Suppressor macrophage treated with lipopolysaccharide for 1 hour (primary cell): ENCODE measurements around the gene MBTPS1.
"Not testable (repeated sequence)": the region's sequence is repeated elsewhere in the genome, so short reads cannot be mapped to it uniquely, and the experiment has no call there.

ENCODE experiments used
- DNase-seq, 3 donors: peaks; one replicate each; pipeline ENCODE4 v3.0.0-alpha.2; 2020 to 2022

The MBTPS1 gene

DNA sequence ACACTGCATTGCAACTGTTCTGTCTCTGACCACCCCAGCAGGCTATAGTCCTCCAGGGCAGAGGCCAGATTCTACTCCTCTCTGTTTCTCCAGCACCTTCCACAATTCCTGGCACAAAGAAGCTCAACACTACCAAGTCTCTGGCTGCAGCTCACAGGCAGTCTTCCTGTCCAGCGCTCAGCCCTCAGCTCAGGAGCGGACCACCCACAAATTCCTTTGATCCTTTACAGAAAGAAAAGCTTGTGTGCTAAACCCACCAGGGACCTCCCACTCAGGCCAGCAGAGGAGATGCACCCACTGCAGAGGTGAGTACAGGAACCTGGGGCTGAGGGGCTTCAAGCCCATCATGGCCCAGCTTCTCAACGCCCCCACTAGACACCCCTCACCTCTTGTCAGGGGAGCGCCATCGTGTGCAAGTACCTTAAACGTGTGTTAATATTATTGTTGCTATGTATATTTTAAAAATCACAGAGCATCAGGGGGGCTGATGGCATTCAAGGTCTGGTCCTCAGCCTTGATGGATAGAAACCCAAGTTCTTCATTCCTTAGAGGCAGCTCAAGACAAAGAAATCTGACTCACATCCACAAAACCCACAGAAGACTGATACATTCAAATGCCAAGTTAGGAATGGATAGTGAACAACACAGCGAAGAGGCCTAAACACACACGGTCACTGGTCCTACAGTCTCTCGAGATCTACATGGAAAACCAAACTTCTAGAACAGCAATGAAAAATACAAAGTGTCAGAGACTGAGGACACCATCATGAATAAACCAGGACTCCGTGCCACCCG, 19.8 kb upstream of the MBTPS1 start:
- no peak for DNase-seq

DNA sequence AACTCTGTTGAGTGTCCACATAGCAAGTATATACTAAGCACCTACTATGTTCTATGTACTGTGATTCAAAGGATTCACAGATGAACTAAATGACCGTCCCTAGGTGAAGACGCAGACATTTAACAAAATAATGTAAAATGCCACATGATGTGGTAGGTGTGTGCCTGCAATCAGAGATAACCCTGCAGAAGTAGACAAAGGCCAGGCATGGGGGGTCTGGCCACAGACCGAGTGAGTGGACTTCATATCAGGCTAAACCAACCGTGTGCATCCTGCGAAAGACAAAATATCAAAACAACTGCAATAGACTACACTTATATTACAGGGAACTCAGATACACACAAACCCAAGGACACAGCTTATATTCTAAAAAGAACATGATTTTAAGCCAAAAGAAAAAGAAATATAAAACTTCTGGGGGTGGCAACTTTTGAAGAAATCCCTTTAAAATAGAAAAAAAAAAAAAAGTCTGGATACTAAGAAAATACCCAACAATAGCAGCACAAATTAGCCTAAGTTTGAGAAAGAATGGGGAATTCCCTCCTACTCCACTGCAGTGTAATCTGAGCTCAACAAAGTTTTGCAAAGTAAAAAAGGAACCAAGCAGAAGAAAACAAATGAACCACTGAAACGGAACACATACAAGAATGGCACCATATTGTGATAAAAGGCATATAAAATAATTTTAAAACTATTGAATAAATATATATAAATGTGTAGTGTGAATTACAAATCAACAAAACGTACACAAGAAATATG, 16.0 kb upstream of the MBTPS1 start:
- DNase-seq: peak; percentile 38 to 56 (median 40)

DNA sequence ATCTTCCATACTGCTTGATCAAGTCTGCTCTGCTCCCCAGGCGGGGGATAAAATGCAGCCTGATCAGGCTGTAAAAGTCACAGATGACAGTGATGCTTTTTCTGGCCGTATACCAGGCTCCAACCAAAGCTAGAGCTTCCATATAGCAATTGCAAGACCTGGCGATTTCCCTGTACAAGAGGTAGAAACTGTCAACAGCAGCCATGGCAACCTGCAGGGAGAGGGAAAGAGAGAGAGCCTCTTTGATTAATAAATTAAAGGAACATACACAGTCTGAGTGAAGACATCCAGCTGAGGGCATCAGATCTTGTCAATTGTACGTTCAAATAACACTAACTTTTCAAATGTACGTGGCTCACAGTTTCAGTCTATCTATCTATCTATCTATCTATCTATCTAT, 14.4 kb upstream of the MBTPS1 start:
- no peak for DNase-seq

DNA sequence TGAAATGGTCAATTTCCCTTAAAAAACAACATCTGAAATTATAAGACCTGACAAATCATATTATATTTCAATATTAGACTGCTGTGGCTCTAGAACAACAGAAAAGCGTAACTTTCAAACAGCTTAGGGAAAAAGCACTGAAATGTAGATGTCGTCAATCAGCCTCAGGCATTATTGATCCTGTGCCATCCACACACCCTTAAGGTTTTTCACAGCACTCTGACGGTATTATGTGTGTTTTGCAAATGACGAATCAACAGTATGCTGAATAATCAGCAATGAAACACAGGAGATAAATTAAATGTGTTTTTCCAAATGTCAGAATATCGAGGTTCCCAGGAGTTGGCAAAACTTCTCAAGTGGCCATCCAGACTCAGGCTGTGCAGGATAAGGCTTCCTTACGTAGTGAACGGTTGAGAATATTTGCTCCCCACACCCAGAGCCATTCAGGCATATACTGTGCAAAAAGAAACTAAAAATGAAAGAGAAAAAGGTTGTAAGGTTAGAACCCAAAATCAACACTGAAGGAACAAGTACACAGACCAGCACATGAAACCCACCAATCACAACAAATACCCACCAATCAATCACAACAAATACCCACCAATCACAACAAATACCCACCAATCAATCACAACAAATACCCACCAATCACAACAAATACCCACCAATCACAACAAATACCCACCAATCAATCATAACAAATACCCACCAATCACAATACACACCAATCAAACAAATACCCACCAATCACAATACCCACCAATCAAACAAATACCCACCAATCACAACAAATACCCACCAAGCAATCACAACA, 7.7 kb upstream of the MBTPS1 start:
- DNase-seq: no peak

DNA sequence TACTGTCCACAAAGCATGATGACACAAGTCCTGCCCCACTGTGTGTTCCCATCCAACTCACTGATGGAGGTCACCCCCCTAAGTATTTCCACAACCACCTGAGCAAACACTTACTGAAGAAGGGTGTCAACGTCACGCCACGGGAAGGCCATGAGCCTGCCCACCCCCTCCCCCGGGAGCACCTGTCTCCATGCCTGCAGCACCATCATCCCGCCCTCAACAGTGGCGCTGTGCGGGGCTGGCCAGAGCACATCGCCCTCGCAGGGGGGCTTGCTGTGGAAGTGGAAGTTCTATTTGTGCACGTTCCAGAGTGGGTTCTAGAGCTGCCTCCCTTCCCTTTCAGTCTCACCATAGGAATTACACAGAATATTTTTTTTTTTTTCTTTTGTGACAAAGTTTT, 4.3 kb upstream of the MBTPS1 start:
- no peak for DNase-seq

DNA sequence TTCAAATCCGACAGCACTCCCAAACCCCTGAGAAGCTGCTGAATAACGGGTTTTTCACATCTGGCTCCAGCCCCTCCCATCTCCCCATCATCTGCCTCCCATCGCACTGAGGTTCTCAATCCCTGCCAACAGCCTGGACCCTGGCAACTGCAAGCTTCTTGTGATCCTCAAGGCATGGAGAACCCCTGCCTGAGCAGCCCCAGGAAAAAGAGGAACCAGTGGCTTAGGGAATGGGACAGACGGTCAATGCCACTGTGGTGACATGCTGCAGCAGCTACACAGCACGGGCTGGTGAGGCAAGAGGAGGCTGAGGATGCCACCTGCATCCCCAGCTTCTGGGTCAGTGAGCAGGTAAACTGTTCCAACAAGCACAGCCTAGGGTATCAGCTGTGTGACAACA, 3.3 kb upstream of the MBTPS1 start:
- peak in 1 of 3 donors; percentile 19 for DNase-seq

DNA sequence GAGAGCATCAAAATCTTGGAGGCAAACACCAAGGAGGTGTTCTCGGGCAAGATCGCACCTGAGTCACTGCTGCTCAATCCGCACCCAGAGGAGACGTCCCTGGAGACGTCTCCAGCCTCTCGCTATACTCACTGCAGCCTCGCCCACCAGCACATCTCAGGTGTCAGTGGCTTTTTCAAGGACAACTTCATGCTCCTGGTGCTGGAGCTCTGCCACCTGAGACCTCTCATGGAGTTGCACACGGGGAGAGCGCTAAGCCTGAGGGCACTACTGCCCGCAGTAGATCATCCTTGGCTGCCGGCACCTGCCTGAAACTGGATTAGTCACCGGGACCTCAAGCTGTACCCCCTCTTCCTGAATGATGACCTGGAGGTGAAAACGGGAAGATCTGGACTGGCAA, 2.6 kb upstream of the MBTPS1 start:
- DNase-seq: no peak

DNA sequence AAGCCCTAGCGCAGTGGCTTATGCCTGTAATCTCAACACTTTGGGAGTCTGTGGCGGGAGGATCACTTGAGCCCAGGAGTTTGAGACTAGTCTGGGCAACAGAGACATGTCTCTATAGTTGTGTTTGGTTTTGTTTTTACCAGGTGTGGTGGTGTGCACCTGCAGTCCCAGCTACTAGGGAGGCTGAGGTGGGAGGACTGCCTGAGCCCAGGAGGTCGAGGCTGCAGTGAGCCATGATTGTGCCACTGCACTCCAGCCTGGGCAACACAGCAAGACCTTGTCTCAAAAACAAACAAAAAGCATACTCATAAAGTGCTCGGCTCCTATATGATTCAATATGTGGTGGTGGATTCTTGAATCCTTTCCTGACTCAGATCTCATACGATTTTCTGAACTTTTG, 1.6 kb upstream of the MBTPS1 start:
- DNase-seq: not testable (repeated sequence)

DNA sequence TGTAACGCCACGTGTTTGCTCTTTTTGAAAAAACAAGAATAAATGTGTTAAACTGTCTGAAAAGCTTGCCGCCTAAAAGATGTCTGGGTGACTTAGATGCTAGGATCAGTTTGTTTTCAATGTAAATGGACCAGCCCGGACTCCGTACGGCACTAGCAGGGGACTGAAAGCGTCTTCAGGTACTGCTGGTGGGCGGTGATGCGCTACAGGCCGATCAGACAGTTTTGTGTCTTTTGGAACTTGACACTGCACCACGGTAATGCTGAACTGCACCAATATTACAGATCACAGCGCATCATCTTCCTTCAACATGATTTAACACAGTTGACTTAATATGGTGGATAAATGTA, 727 bp upstream of the MBTPS1 start:
- DNase-seq: no peak

DNA sequence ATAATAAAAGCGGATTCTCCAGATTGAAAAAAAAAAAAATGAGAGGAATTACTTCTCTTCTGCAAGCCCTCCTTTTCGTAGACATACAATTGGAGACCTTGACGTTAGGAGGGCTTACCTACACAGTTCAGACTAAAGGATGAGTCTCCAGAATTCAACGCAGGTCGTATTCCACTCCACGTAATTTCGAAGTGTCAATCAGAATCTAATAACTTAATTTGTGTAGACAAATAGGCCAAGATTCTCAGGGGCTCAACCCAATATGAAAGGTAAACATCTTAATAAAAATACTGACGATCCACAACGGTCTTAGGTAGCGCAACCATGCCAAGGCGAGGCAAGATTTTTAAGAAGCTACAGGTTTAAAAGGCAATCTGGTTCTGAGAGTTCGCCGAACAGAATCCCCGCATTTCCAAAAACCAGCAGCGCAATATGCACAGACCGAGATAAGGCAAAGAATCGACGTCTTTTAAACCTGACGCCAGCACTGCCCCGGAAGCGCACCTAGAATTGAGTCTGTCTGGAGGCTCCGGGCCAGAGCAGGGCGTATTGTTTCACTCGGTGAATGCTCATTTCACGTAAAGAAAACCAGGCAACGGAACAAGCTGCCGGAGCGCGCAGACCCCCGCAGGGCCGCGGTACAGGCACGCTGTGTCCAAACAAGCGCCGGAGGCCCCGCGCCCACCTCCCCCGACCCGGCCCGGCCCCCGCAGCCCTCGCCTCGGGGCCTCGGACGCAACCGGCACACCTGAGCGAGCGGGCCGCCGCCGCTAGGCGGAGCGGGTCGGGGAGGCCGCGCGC, 623 bp downstream of the MBTPS1 start:
- peak in 1 of 3 donors; percentile 23 for DNase-seq

DNA sequence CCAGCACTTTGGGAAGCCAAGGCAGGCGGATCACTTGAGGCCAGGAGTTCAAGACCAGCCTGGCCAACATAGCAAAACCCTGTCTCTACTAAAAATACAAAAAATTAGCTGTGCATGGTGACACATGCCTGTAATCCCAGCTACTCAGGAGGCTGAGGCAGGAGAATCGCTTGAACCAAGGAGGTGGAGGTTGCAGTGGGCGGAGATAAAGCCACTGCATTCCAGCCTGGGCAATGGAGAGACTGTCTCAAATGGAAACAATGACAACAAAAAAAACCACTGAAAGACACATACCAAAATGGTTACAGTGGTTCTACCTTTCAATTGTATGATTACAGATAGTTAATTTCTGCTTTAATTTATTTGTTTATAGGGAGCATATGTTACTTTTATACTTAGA, 4.8 kb downstream of the MBTPS1 start:
- not testable (repeated sequence) for DNase-seq

DNA sequence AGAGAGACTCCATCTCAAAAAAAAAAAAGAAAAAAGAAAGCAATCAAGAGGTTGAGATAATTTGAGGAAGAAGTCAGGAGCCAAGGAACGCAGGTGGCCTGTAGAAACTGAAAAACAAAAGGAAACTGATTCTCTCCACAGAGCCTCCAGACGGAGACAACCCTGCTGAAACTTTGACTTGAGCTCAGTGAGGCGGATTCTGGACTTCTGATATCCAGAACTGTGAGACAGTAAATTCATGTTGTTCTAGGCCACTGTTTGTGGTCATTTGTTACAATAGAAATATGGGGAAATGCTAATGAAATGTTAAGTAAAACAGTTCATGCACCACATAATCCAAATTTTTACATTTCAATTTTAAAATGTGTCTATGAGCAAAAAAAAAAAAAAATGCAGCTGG, 5.2 kb downstream of the MBTPS1 start:
- no peak for DNase-seq

DNA sequence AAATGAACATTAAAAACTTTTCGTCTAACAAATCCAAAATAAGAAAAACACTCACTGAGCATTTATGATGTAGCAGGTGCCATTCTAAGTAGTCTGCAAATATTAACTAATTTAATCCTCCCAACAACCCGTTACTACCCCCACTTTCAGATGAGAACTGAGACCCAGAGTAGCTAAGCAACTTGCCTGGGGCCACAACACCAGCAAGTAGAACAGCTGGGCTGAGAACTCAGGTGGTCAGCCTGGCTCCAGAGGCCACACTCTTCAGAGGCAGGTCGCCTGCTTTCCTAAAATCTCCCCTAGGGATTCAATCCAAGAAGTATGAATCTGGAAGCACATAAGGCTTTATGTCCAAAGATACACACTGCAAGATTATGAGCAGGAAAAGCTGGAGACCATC, 6.2 kb downstream of the MBTPS1 start:
- DNase-seq: no peak

DNA sequence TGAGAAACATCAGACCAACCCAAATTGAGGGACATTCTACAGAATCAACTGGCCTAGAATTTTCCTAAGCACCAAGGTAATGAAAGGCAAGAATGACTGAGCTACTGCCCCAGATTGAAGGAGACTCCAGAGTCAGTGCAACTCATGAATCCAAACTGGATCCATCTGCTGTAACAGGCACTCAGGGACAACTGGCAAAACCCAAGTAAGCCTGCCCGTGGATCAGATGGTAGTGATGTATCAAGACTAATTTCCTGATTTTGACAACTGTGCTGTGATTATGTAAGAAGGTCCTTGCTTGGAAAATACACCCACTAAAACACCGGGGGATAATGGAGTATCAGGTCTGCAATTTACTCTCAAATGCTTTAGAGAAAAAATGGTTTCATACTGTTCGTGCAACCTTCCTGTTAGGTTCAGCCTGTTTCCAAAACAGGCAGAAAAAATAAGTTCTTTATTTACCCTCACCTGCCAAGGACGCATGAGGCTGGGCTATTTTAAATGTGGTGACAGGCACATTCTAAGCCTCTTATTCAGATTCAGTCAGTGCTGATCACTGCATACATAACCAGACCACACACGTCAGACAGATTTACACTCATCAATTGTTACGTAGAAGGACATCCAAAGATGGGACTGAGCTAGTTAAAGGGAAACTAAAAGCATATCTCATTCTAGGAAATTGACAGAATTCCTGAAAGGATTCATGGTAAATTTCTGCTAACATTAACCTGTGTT, 7.0 kb downstream of the MBTPS1 start:
- peak; percentile 8 to 28 (median 26) for DNase-seq

DNA sequence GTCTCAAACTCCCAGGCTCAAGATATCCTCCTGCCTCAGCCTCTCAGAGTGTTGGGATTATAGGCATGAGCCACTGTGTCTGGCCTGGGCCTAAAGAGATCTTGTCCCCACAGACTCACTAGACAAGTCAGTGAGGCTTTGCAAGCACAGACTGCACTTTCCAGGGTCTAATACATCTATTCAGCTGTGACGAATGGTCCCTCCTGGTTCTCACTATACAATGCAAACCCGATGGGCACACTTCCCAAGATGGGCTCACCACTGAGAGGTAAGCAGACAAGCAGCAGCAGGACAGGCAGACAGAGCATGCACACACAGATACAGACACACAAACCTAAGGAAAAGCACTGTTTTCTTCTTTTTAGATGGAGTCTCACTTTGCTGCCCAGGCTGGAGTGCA, 8.8 kb downstream of the MBTPS1 start:
- DNase-seq: no peak

DNA sequence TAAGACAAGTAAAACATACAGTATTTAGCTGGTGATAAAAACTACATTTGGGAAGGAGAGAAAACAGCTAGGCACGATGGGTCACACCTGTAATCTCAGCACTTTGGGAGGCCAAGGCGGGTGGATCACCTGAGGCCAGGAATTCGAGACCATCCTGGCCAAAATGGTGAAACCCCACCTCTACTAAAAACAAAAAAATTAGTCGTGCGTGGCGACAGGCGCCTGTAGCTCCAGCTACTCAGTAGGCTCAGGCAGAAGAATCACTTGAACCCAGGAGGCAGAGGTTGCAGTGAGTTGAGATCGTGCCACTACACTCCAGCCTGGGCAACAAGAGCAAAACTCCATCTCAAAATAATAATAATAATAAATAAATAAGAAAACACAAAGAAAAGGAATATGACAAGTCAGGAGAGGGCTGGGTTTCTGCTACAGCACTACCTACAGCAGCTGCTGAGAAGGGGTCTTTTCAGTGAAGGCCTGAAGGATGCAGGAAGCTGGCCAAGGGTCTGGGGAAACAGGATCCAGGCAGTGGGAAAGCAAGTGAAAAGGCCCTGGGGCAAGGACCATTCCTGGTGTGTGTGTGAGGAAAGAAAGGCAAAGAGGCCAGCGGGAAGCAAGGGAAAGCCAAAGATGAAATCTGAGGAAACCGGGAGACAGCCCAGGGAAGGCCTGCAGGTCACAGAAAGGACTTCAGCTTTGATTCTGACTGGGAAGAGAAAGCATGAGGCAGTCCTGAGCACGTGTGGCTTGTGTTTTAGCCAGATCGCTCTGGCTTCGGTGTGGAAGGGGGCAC, 10.6 kb downstream of the MBTPS1 start:
- no peak for DNase-seq

DNA sequence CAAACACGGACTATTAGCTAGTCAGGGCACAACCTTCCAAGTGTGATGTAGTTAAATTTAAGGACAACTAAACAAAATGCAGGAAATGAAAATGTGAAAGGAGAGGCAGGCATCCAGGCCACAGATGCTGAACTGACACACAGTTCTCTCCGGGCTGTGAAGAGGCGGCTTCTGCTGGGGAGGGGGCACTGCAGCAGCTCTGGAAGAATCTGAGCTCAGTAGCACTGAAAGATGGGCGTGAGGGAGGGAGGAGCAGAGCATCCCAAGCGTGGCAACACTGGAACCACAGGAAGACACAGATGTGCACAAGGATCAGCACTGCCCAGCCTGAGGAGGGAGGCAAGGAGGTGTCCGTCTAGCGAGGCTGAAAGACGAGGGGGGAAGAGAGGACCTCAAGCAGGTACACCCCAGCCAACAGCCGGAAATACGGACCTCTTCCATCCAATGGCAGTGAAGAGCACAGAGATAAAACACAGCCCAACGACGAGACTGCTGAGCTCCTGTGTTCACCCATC, 11.4 kb downstream of the MBTPS1 start:
- no peak for DNase-seq

DNA sequence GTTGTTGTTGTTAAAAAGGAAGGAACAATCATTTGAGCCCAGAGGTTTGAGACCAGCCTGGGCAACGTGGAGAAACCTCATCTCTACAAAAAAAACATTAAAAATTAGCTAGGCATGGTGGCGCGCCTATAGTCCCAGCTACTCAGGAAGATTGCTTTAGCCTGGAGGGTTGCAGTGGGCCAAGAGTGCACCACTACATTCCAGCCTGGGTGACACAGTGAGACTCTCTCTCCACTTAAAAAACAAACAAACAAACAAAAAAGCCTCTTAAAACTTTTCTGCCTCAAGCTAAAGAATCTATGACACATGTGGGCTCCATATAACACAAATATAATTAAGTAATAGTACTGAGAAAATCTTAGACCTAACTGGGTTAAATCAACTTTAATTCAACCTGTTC, 12.5 kb downstream of the MBTPS1 start:
- no peak for DNase-seq

DNA sequence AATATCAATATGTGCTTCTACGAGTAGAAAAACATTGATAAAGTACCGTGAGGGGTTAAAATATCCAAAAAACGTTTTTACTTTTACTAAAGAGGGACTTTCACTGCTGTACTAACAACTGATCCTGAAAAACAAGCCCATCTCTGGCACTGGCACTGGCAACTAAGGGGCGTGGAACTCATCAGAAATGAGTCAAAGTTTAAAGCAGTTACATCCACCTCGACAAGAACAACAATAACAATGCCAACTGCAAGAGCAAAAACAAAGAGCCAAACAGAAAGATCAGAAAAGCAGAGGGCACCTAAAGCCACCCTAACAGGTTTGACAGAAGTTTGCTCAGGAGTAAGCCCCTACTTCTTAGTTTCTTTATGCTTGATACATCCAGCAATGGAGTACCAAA, 13.1 kb downstream of the MBTPS1 start:
- DNase-seq: no peak

DNA sequence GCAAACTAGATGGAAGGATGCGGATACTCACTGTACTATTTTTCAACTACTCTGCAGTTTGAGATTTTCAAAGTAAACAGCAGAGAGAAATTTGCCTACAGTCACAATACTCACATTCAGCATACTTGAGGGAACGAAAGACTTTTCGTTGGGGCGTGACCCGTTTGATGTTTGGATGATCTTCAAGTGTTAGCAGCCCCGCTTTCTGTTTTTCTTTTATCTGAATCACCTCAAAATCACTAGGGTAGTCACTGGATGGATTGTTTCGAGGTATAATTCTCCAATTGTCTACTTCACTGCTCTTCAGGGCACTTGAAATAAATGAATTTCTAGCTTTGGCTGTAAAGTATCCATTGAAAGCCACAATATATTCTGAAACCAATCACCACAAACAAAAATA, 17.8 kb downstream of the MBTPS1 start:
- no peak for DNase-seq

DNA sequence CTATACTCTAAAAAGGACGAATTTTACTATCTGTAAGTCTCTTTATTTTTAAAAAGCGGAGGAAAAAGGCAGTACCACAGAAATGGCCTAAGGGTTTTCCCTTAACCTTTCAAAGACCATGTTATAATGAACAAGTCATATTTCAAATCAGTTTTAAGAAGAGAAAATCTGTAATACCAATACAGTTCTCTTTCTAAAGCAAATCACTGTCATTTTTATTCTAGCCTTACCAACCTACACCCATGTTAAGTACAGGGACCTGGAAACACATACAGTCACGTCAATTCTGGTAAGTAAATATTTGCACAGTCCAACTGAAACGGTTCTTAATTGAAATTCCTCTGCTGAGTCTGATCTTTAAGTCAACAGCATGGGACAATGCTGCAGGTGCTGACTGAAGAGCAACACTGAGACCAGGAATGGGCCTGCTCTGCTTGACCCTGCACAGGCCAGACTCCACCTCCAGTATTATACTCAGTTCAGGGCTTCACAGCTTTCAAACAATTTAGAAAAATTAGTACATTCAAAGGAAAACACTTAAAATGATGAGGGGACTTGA, 20.2 kb downstream of the MBTPS1 start:
- no peak for DNase-seq
